ENCODE results near the gene FREY1.

FREY1 gene

DNA sequence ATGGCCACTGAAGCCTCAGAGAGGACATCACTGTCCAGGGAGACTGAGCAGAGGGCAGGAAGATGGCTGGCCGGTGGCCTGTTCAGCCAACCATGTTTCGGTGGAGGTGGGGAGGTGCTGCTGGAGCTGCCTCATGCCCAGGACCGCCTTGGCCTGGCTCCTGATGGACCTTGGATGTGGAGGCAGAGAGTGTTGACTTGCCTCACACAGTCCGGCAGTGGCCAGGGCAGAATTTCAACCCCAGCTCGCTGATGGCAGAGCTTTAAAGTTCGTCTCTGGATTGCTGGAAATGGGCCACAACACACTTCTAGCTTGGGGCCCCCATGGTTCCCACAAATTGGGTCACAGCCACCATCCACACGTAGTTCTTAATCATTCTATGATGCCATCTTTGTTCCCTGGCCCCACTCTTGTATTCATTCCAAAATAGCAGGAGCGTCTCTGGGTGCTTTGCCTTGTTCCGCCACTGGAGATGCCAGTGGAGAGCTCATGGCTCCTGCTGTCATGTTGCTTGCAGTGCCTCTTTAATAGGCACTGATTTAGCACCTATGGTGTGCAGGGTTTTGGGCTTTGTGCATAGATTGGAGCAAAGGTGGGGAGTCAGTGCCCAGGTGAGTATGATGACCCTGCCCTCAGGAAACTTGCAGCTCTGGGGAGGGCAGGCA, 16.1 kb downstream of the FREY1 start:
- DNase-seq: no peak

DNA sequence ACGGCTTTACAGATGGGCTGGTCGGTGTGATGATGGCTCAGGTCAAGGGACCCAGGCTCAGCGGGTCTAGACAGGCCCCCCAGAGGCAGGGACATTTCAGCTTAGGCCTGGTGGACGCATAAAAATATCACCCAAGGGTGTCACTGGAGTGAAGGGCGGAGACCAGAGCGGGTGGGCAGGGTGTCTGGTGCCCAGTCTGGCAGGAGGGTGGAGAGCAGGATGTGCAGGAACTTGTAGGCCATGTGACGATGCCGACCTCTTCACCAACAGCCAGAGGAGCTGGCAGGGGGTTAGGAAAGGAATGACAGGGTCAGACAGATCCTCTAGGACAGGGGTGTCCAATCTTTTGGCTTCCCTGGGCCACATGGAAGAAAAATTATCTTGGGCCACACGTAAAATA, 17.1 kb downstream of the FREY1 start:
- no peak for DNase-seq

- no peak for DNase-seq
Measured at GRCh38 chr11:45889555-45889954, 17.5 kb downstream of the FREY1 start.

- no peak for DNase-seq
Measured at GRCh38 chr11:45887587-45887986, 19.5 kb downstream of the FREY1 start.

DNA sequence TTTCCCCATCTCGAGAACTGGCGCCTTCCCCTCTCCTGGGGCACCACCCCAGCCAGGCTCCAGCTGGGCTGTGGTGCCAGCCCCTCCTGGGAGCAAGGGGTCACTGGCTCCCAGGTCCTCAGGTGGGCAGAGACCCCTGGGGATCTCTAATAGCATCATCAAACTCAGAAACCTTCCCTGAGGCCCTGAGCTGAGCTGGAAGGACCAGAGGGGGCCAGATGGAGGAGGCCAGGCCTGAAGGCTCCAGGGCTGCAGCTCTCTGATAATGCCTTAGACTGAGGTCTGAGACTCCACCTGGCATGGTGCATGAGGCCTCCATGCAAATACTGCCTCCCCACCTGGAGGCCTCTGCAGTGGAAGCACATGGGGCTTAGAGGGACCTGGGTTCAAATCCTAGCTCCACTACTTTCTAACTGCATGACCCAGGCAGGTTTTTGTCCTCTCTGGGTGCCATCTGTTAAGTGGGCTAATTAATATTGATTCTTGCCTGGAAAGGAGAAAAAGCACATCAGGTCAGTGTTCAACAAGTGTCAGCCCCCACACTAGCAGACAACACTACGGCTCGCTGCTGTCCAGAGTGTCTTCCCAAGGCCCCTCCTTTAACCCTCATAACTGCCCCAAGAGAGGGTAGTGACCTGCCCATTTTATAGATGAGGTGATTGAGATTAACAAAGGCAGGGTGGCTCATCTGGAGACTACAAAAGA, 20.1 kb downstream of the FREY1 start:
- DNase-seq: no peak

GRCh38 chr11:45885921-45886721, 20.9 kb downstream of the FREY1 start:
- no peak for DNase-seq

DNA sequence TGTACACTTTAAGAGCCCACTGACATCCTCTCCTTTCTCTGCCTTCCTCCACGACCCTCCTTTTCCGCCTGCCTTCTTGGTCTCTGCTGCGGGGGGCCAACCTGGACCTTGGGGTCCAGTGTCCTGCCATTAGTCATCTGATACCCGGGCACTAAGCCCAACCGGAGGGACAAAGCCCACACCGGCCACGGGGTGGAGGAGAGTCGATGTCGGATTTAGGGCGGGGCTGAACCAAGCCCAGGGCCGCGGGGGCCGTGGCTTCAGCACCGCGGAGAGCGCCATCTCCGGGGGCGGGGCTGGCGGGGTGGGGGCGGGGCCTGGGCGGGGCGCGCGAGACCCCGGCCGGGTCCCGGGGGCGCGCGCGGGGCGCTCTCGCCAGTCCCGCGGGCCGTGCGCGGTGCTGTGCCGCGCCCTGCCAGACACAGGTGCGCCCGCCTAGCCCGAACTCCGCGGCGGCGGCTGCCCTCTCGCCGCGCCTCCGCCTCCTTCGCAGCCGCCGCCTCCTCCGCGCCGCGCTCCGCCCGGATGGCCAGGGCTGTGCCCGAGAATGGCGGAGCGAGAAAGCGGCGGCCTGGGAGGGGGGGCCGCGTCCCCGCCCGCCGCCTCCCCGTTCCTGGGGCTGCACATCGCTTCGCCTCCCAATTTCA, 21.7 kb downstream of the FREY1 start, which contains the start of gene MAPK8IP1:
TSS of gene MAPK8IP1 (plus strand) at position 378 of the 647 bp plus-strand sequence. CDS start at position 548, 170 bp downstream.
- peak; percentile 42 to 49 for DNase-seq

- no peak for DNase-seq
Measured at GRCh38 chr11:45884596-45885185, 22.4 kb downstream of the FREY1 start.

GRCh38 chr11:45881708-45882368, 25.2 kb downstream of the FREY1 start:
- no peak for DNase-seq

DNA sequence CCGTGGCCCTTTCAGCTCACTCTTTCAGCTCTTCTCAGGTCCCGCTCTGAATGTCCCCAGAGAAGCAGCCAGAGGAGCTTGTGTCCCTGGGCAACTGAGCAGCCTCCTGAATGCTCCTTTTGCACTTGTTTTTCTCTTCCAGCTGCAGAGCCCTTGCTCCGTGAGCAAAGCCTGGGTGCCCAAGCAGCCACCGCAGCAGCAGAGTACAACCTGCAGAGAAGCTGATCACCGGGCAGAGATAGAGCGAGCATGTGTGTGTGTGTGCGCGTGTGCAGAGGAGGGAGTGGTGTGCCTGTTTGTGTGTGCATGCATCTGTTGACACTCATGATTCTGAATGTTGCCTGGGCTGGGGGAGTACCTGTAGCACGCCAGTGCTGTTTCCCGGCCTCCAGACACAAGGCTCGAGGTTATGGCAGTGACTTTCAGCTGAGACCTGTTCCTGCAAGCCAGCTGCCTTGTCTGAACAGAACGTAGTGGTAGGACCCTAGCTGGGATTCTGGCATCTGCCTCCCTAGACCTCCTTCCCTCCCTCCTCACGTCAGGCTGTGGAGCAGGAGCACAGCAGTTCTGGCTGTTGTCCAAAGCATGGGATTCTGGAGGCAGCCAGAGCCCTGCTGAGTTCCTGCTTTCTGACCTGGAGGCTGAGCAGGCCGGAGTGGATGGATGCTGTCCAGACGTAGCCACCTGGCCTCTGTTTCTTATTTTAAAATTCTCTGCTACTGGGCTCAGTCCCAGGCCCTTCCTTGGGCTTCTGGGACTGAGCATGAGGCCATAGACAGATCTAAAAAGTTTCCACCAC, 26.1 kb downstream of the FREY1 start:
- no peak for DNase-seq

DNA sequence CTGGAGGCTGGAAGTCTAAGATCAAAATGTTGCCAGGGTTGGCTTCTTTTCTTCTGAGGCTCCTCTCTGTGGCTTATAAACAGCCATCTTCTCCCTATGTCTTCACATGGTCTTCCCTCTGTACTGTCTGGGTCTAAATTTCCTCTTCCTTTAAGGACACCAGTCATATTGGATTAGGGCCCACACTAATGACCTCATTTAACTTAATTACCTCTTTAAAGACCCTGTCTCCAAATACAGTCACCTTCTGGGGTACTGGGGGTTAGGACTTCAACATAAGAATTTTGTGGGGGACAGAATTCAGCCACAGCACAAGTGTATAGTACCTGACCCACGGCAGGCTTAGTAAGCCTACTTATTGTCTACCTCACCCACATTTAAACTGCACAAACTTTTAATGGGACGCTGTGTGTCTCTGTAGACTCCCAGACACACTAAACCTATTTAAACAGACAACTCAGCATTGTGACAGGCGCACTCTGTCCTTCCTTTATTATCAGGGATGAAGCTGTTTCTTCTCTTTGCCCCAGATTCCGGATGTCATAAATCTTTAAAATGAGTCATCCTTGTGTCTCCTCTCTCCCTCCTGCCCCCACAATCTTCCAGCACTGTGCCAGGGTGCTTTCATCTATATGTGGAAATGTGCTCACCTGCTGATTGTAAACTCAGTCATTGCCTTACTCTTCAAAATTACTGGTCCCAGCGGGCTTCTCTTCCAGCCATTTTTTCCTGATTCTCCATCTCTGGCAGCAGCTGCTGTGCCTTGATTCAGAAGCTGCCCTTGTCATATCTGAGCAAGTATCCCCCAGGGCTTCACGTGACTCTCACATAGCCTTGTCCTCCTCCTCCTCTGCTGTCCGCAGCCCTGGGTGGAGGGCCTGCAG, 27.0 kb downstream of the FREY1 start:
- DNase-seq: no peak

- DNase-seq: no peak
Measured at GRCh38 chr11:45877845-45878244, 29.2 kb downstream of the FREY1 start.

- DNase-seq: no peak
Measured at GRCh38 chr11:45877221-45877620, 29.9 kb downstream of the FREY1 start.

- no peak for DNase-seq
Measured at GRCh38 chr11:45876401-45876800, 30.7 kb downstream of the FREY1 start.

DNA sequence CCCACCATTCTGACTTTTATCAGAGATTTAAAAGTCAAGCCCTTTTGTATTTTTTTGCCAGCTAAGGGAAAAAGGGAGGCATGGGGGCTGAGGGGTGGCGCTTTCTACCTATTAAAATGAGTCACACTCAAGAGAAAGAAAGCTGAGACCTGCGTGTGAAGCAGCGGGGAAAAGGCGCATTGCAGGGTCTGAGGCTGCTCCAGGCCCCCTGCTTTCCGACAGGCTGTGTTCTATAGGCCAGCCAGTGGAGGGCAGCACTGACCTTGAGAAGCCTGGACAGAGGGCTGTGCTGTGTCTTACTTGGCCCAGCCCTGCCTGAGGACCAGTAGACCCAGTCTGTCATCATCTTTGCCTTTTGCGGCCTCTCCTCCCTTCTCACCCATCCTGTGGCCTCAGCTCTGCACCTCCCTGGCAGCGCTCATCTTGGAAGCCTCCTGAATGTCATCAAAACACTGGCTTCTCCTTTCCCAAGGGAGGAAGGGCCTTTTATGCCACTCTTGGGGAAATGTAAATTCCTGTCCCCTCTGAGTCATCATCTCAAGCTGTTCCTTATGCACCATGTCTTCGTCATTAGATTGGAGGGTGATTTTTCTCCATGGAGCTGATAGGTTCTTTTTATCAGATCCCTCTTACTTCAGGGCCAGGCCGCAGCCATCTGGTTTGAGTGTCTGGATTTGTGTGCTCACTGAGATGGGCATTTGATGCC, 34.3 kb downstream of the FREY1 start:
- DNase-seq: peak; percentile 45 to 54

DNA sequence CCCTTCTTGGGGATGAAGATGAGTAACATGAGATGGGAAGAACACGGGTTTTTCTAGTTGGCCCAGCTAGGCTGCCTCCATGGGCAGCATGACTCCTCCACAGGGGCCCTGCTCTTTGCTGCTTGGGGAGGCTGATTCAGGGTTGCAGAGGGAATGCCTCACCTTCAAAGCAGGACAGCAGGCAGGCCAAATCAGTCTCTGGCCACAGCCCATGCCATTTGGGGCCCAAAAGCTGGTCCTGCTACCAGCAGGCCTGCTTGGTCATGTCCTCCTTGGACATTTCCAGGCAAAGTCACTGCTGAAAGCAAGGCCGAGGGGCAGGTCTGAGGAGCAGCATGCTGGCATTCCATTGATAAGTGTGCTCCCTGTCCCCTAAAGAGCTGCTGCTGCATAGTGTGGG, 35.4 kb downstream of the FREY1 start:
- DNase-seq: no peak

- DNase-seq: no peak
Measured at GRCh38 chr11:45870706-45871105, 36.4 kb downstream of the FREY1 start.

GRCh38 chr11:45869551-45869950, 37.5 kb downstream of the FREY1 start:
- DNase-seq: no peak

- DNase-seq: no peak
Measured at GRCh38 chr11:45864041-45864440, 43.0 kb downstream of the FREY1 start.

All from Kasumi-1 (cell line).